ENCODE results near the gene FRS3.

The FRS3 gene

DNA sequence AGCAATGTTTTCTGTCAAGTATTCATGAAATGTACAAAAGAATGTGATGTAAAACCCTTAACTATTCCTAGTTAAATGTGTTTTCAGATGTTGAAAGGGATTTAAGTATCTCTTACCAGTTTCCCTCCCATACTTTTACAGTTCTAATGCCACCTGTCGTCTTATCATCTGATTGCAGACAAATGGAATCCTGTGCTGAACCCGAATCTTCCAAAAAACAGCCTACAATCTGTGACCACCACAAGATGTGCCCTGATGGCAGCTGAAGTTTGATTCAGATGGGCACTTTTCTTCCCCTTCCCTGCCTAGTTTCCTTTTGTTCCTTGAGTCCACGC lies 9.7 kb upstream of the FRS3 start:
- DNase-seq = no peak

DNA sequence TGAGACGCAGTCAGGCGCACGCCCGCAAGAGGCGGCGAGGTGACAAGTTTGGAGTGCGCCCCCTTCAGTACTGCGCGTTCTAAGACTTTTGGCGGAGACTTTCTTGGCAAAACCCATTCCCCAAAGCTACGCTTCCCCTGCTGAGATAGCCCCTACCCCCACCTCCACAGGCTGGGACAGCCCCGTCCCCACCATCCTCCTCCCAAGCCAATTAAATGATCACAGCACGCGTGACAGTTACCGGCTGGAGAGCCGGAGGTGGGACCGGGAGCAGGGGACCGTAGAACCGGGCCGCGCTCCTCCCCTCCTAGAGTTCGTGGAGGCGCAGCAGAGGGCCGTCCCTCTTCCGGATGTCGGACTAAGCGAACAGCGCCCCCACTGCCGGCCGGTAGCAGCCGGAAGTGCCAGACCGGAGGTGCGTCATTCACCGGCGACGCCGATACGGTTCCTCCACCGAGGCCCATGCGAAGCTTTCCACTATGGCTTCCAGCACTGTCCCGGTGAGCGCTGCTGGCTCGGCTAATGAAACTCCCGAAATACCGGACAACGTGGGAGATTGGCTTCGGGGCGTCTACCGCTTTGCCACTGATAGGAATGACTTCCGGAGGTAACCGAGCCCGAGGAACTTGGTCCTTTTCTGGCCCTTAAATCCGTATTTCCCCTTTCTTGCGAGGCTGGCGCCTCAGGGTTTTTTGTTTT lies 7.7 kb upstream of the FRS3 start, which contains the start of gene TOMM6:
Gene TOMM6, plus strand, starts transcription at position 476 of the 699 bp plus-strand sequence. Its CDS starts 4 bp downstream, at position 480.
- DNase-seq = peak; percentile 96

DNA sequence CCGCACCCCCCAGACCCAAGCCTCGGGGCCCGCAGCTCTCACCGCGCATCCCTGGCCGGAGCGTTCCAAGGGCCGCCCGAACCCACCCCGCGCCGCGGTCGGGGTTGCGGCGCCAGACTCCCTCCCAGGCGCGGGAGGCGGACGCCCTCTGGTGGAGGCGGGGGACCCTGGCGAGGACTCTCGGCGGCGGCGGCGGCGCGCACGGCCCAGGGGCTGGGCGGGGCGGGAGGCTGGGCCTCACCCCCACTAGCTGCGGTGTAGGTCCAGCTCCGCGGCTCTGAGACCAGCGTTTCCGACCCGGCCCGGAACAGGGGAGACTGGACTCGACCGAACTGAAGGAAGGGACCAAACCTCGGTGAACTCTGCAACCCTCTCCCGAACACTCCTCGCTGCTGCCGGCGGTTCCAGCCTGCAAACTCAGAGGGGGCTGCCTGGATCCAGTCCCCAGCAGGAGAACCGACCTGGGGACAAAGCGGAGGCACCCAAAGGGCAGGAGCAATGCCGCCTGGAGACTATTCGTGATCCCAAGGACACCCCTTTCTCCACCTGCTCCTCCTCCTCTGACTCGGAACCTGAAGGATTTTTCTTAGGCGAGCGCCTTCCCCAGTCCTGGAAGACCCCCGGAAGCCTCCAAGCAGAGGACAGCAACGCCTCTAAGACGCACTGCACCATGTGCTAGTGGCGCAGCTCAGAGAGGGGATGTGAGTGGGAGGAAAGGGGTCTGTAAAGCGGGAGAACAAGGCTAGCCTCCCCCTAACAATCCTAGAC lies 6.9 kb upstream of the FRS3 start:
- peak; percentile 93 for DNase-seq

GRCh38 chr6:41785689-41786450 lies 6.2 kb upstream of the FRS3 start:
- DNase-seq = peak; percentile 33

GRCh38 chr6:41785254-41785653 lies 5.6 kb upstream of the FRS3 start:
- DNase-seq = no peak

GRCh38 chr6:41784581-41785171 lies 5.0 kb upstream of the FRS3 start:
- DNase-seq = no peak

DNA sequence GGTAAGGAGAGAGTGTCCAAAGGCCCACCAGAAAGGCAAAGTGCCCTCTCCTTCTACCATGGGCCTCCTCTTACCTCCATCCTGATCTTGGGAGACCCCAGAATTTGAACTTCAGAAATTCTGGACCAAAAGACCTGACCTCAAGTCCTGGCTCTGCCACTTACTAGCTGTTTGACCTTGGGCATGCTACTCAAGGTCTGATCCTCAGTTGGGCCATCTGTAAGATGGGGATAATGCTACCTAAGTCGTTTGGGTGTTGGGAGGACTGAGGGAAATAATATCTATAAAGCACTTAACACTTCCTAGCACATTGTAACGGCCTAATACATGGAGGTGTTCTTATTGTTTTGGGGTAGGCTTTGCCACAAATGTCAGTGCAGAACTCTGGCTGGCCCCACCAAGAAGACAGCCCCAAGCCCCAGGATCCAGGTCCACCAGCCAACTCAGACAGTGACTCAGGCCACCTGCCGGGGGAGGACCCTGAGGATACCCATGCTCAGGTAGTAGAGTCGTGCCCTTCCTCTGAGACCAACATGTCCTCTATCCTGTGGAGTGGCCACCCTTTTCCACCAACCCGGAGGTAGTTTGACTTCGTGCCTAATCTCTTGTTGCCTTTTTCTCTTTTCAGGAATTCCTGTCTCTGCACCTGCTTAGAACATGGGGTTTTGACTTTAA lies 3.5 kb upstream of the FRS3 start:
- no peak for DNase-seq

DNA sequence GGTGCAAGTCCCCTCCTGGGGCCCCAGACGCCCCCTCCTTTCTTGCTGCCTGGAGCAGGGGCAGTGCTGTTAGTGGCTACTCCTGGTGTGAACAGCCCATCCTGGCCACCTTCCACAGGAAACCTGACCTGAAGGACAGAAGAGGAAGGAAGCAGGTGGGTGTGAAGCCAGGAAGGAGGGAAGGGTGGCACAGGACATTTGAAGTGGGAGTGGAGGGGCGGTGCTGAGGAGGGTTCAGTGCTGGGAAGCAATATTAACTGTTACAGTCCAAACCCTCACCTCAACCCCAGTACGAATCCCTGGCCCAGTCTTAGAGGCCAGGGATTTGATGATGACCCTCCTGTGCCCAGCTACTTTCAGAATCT lies 1.6 kb upstream of the FRS3 start:
- DNase-seq = no peak

GRCh38 chr6:41780551-41781365 lies 1.1 kb upstream of the FRS3 start, which contains the start of gene PRICKLE4:
Gene PRICKLE4 (plus strand): TSS chr6:41780782. CDS start chr6:41783474, 2,692 bp downstream.
- no peak for DNase-seq

DNA sequence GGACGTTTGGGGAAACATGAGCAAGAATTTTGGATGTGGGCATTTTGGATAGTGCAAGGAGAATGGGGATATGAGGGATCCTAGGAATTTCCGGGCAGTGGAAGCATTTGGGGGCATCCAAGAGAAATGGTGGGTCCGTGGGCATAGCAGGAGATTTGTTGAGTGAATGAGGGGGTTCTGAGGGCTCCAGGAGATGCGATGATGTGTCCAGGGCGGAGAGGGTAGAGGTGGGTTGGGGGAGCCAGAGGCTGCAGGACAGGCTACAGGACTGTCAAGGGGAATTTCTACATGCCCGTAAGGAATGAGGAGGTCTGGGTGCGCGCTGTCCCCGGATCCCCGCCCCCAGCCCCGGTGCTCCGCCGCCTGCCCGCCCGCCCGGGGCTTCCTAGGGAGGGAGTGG lies 364 bp downstream of the FRS3 start:
- DNase-seq = no peak

DNA sequence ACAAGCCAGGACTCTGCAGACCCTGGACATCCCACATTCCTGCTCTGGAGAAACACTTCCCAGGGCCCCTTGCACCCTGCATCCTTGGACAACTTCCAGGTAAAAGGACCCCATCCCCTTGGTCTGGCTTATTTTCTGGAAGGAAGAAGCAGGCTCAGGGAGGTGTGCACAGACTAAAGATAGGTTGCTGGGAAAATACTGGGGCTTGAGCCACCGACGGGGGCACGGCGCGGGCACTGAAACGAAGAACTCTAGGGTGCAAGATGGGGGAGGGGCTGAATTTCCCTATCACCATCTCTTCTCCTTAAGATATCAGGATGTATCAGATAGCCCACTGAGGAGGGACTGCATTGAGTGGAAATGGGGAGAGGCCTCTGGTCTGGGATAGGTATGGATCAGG lies 805 bp downstream of the FRS3 start:
- DNase-seq = no peak

DNA sequence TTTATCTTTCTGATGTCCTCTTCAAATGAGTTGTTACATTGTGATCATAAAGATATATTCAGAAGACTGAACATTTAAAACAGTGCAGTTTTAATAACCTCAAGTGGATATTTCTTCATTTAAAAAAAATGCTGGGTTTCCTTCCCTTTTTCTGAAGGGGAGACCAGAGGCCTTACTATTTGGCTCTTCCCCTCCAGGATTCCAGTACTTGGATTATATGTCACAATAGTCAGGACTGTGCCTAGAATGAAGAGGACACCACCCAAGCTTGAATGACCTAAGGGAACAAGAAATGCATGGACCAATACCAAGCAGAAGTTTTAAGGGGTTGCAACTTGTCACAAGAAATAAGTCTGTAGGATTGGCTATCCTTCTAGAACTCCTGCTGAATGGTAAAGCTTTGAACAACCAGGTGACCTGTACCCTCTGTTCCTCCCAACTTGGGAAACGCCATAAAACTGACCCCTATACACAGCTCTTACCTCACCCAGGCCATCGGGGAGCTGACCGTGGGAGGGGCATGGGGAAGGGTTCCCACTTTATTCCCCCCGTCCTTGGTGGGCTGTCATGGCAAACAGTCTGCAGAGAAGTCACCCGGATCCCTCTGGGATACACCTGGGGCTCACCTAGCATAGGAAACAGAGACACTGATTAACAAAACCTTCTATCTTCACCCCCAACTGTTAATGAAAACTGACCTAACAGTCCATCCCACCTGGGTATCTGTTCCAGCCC lies 2.0 kb downstream of the FRS3 start:
- no peak for DNase-seq

DNA sequence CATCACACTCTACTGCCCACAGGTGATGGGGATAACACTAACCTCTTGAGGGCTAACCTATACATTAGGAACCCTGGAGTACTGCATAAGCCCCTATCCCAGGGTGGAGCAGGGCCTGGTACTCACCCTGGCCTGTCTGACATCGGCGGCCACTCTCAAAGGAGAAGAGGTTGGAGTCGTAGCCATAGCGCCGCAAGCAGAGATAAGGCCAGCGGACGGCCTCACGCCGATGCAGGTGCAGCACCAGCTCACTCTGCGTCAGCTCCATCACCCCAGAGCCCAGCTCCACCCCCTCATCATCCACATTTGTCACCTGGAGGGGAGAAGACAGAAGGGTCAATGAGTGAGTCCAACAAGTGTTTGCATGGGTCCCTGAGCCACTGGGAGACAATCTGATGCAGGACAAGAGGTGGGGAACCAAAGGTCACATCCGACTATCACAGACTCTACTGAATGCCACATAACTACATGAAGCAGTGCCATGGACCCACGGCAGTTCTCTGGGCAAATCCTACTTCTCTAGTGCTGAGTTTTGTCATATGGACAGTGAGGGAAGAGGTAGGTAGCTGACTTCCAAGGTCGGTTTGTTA lies 4.3 kb downstream of the FRS3 start:
- no peak for DNase-seq

DNA sequence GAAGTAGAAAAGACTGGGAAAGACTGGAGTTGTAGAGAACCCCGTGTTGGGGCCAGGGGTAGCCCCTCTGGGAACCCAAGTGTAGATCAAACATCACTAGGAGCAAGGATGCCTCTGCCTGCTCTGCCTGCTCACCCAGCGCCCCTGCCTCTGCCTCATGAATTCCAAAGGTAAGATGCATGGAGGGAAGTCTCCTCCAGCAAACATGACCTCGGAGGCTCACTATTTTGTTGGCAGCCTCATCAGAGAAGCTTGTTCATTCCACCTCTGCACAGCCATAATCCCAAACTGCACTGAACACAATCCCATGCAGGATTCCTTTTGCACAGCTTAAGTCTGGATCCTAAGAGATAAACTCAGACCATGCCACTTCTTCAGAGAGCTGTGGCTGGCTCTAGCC lies 4.9 kb downstream of the FRS3 start:
- no peak for DNase-seq

GRCh38 chr6:41771058-41771983 lies 8.4 kb downstream of the FRS3 start:
- DNase-seq = no peak

- no peak for DNase-seq
These were observed 9.2 kb downstream of the FRS3 start for GRCh38 chr6:41770381-41771057.

GRCh38 chr6:41769376-41769775 lies 10.3 kb downstream of the FRS3 start:
- DNase-seq = no peak

- DNase-seq = no peak
These were observed 11.0 kb downstream of the FRS3 start for GRCh38 chr6:41768545-41769308.
